DMS 273 treated with DMSO at 0.1 percent for 48 hours (cell line): ENCODE data around the gene DNAJC24.

ENCODE experiments used
- DNase-seq: peaks from one replicate; lab custom pipeline; 2025; lab: John Stamatoyannopoulos, UW

The DNAJC24 gene

GRCh38 chr11:31415435-31415834 lies 45.8 kb downstream of the DNAJC24 start:
- DNase-seq = no peak

- no peak for DNase-seq
These were observed 47.7 kb downstream of the DNAJC24 start for GRCh38 chr11:31417357-31417756.

- no peak for DNase-seq
These were observed 48.2 kb downstream of the DNAJC24 start for GRCh38 chr11:31417816-31418215.

- no peak for DNase-seq
These were observed 49.5 kb downstream of the DNAJC24 start for GRCh38 chr11:31419138-31419537.

GRCh38 chr11:31419669-31420068 lies 50.0 kb downstream of the DNAJC24 start:
- DNase-seq = no peak

GRCh38 chr11:31421820-31422219 lies 52.2 kb downstream of the DNAJC24 start:
- DNase-seq = no peak

- no peak for DNase-seq
These were observed 53.0 kb downstream of the DNAJC24 start for GRCh38 chr11:31422703-31423102.

- DNase-seq = no peak
These were observed 55.0 kb downstream of the DNAJC24 start for GRCh38 chr11:31424652-31425051.

- no peak for DNase-seq
These were observed 64.2 kb downstream of the DNAJC24 start for GRCh38 chr11:31433851-31434250.

GRCh38 chr11:31437742-31438435 lies 68.2 kb downstream of the DNAJC24 start:
- no peak for DNase-seq

- no peak for DNase-seq
These were observed 71.6 kb downstream of the DNAJC24 start for GRCh38 chr11:31441296-31441695.

- DNase-seq = no peak
These were observed 72.4 kb downstream of the DNAJC24 start for GRCh38 chr11:31442086-31442485.

GRCh38 chr11:31443802-31444201 lies 74.1 kb downstream of the DNAJC24 start:
- no peak for DNase-seq

- no peak for DNase-seq
These were observed 76.0 kb downstream of the DNAJC24 start for GRCh38 chr11:31445621-31446020.

- no peak for DNase-seq
These were observed 79.4 kb downstream of the DNAJC24 start for GRCh38 chr11:31449040-31449439.

GRCh38 chr11:31450841-31451240 lies 81.2 kb downstream of the DNAJC24 start:
- DNase-seq = no peak

- DNase-seq = no peak
These were observed 85.5 kb downstream of the DNAJC24 start for GRCh38 chr11:31455177-31455576.

- no peak for DNase-seq
These were observed 94.8 kb downstream of the DNAJC24 start for GRCh38 chr11:31464436-31464835.

GRCh38 chr11:31474083-31474482 lies 104.4 kb downstream of the DNAJC24 start:
- DNase-seq = no peak

- no peak for DNase-seq
These were observed 108.0 kb downstream of the DNAJC24 start for GRCh38 chr11:31477528-31478222.

GRCh38 chr11:31478223-31478590 lies 108.5 kb downstream of the DNAJC24 start:
- no peak for DNase-seq

- DNase-seq = no peak
These were observed 109.4 kb downstream of the DNAJC24 start for GRCh38 chr11:31479066-31479465.

GRCh38 chr11:31480930-31481329 lies 111.3 kb downstream of the DNAJC24 start:
- DNase-seq = no peak
